ENCODE results near the gene PLB1. TPM values are rescaled to one million over a fixed set of nuclear protein-coding genes. Genes with fewer than 3 reads are reported as not detected.

The PLB1 gene
- total RNA-seq, 1 donor from 2014 or later = 2.1 TPM

- no peak for DNase-seq (ENCODE audit: low read depth)
Measured at GRCh38 chr2:28591711-28592335, 96.0 kb downstream of the PLB1 start.

GRCh38 chr2:28592481-28592880, 96.6 kb downstream of the PLB1 start:
- DNase-seq (ENCODE audit: low read depth) = no peak

- DNase-seq (ENCODE audit: low read depth) = no peak
Measured at GRCh38 chr2:28593160-28593755, 97.4 kb downstream of the PLB1 start.

- DNase-seq (ENCODE audit: low read depth) = no peak
Measured at GRCh38 chr2:28594000-28594331, 98.1 kb downstream of the PLB1 start.

GRCh38 chr2:28594332-28595108, 98.7 kb downstream of the PLB1 start:
- peak; percentile 91 for DNase-seq (ENCODE audit: low read depth)

- no peak for DNase-seq (ENCODE audit: low read depth)
Measured at GRCh38 chr2:28595323-28595722, 99.5 kb downstream of the PLB1 start.

- no peak for DNase-seq (ENCODE audit: low read depth)
Measured at GRCh38 chr2:28598484-28598883, 102.6 kb downstream of the PLB1 start.

- no peak for DNase-seq (ENCODE audit: low read depth)
Measured at GRCh38 chr2:28600181-28600580, 104.3 kb downstream of the PLB1 start.

- DNase-seq (ENCODE audit: low read depth) = no peak
Measured at GRCh38 chr2:28601616-28602015, 105.8 kb downstream of the PLB1 start.

- no peak for DNase-seq (ENCODE audit: low read depth)
Measured at GRCh38 chr2:28602136-28602660, 106.3 kb downstream of the PLB1 start.

GRCh38 chr2:28602751-28603639, 107.1 kb downstream of the PLB1 start:
- DNase-seq (ENCODE audit: low read depth) = peak; percentile 31

- no peak for DNase-seq (ENCODE audit: low read depth)
Measured at GRCh38 chr2:28603821-28604220, 108.0 kb downstream of the PLB1 start.

- DNase-seq (ENCODE audit: low read depth) = no peak
Measured at GRCh38 chr2:28604284-28604843, 108.5 kb downstream of the PLB1 start.

GRCh38 chr2:28606986-28607441, 111.2 kb downstream of the PLB1 start:
- DNase-seq (ENCODE audit: low read depth) = peak; percentile 43

- DNase-seq (ENCODE audit: low read depth) = no peak
Measured at GRCh38 chr2:28607730-28608499, 112.1 kb downstream of the PLB1 start.

GRCh38 chr2:28608500-28609424, 112.9 kb downstream of the PLB1 start:
- no peak for DNase-seq (ENCODE audit: low read depth)

GRCh38 chr2:28610583-28611201, 114.8 kb downstream of the PLB1 start:
- DNase-seq (ENCODE audit: low read depth) = peak; percentile 100

GRCh38 chr2:28612131-28612812, 116.4 kb downstream of the PLB1 start:
- peak; percentile 69 for DNase-seq (ENCODE audit: low read depth)

Measured in renal cortical epithelial cell (primary cell).